HEK293 (cell line): ENCODE results near the gene EFCC1.

ENCODE experiments used
- SETDB1 ChIP-seq: IDR thresholded peaks from one replicate; pipeline ENCODE4 v1.6.1; 2017; ENCODE audit warnings: mild to moderate bottlenecking, low read length, moderate library complexity, mixed read lengths; ENCODE audit not compliant: insufficient read length
- ZNF239 ChIP-seq: fragments of 450-650 bp; formaldehyde crosslinking; IDR thresholded peaks from 2 replicates; pipeline ENCODE4 v1.5.1; 2016; ENCODE audit warnings: missing biosample characterization, missing genetic modification characterization
- ZNF529 ChIP-seq: fragments of 450-650 bp; formaldehyde crosslinking; IDR thresholded peaks from 2 replicates; pipeline ENCODE4 v1.5.1; 2017; ENCODE audit warnings: missing genetic modification characterization, missing biosample characterization; ENCODE audit not compliant: insufficient replicate concordance
- ZNF571 ChIP-seq: fragments of 450-650 bp; formaldehyde crosslinking; IDR thresholded peaks from 2 replicates; pipeline ENCODE4 v1.5.0; 2017; ENCODE audit warnings: missing biosample characterization, missing genetic modification characterization

- no peak for TF ChIP-seq ZNF571 (tag by site-specific recombination)
- TF ChIP-seq ZNF529, result no peak
- no peak for TF ChIP-seq SETDB1
- no peak for TF ChIP-seq ZNF239 (tag by site-specific recombination)
Measured at GRCh38 chr3:129084501-129084900, 83.4 kb downstream of the EFCC1 start.
